CD8-positive, alpha-beta memory T cell (primary cell): Measurements from ENCODE around the gene COX10. TPM values are rescaled to one million over a fixed set of nuclear protein-coding genes. Genes with fewer than 3 reads are reported as not detected.

Source experiments
- CTCF ChIA-PET: fragments of 350-600 bp; sonication (Branson Sonifier 250); formaldehyde crosslinking; loops from one replicate; lab custom pipeline; 2021; ENCODE audit warnings: antibody characterized with exemption; lab: Charles Lee
- POLR2A ChIA-PET: fragments of 350-600 bp; sonication (Branson Sonifier 250); formaldehyde crosslinking; loops from one replicate; lab custom pipeline; 2021; ENCODE audit warnings: antibody characterized with exemption; lab: Charles Lee
- DNase-seq, 5 donors: peaks; one replicate each; pipeline versions ENCODE4 v3.0.0 to v3.0.0-alpha.2; 2020 to 2022; ENCODE audit warnings: mixed read lengths in 1 of 5
- H3K27ac ChIP-seq: one replicate; pipeline ENCODE4 v1.7.0; 2013; ENCODE audit warnings: low read depth, mild to moderate bottlenecking, low read length, moderate library complexity
- H3K27me3 ChIP-seq: 2 replicates; pipeline ENCODE4 v1.7.0; 2013; ENCODE audit warnings: low read length, mild to moderate bottlenecking; ENCODE audit not compliant: insufficient read depth, poor library complexity, severe bottlenecking
- H3K36me3 ChIP-seq: 2 replicates; pipeline ENCODE4 v1.7.0; 2013; ENCODE audit warnings: mild to moderate bottlenecking, low read length, moderate library complexity; ENCODE audit not compliant: insufficient read depth
- H3K4me1 ChIP-seq: 2 replicates; pipeline ENCODE4 v1.7.0; 2013; ENCODE audit warnings: mild to moderate bottlenecking, low read length, moderate library complexity; ENCODE audit not compliant: insufficient read depth
- H3K4me3 ChIP-seq: 2 replicates; pipeline ENCODE4 v1.7.0; 2013; ENCODE audit warnings: mild to moderate bottlenecking, low read length
- H3K9me3 ChIP-seq: 2 replicates; pipeline ENCODE4 v1.7.0; 2013; ENCODE audit warnings: mild to moderate bottlenecking, low read length
- H3K27ac Mint-ChIP-seq, 8 donors: one replicate each; pipeline ENCODE4 v1.8.0; 2020 to 2021; ENCODE audit warnings: mixed read lengths in 8 of 8, mild to moderate bottlenecking in 6 of 8, inconsistent platforms in 3 of 8, moderate library complexity in 3 of 8
- H3K27me3 Mint-ChIP-seq, 2 donors: one replicate each; pipeline ENCODE4 v1.8.0; 2020 to 2021; ENCODE audit warnings: mixed read lengths in 2 of 2, mild to moderate bottlenecking in 1 of 2, moderate library complexity in 1 of 2
- H3K36me3 Mint-ChIP-seq, 3 donors: one replicate each; pipeline ENCODE4 v1.8.0; 2020 to 2021; ENCODE audit warnings: mixed read lengths in 3 of 3, inconsistent platforms in 1 of 3, mild to moderate bottlenecking in 1 of 3
- H3K4me1 Mint-ChIP-seq, 3 donors: one replicate each; pipeline ENCODE4 v1.8.0; 2020 to 2021; ENCODE audit warnings: mixed read lengths in 3 of 3, inconsistent platforms in 1 of 3, mild to moderate bottlenecking in 1 of 3
- H3K4me3 Mint-ChIP-seq, 7 donors: one replicate each; pipeline ENCODE4 v1.8.0; 2020 to 2021; ENCODE audit warnings: mixed read lengths in 7 of 7, mild to moderate bottlenecking in 6 of 7, moderate library complexity in 4 of 7, inconsistent platforms in 2 of 7
- H3K9me3 Mint-ChIP-seq, 5 donors: one replicate each; pipeline ENCODE4 v1.8.0; 2020 to 2022; ENCODE audit warnings: mixed read lengths in 5 of 5, mild to moderate bottlenecking in 3 of 5, moderate library complexity in 2 of 5, inconsistent platforms in 1 of 5
- polyA plus RNA-seq: library from polyadenylated mRNA; unstranded; fragments of 300-500 nt; fragmentation: Illumina TruSeq; gene quantifications from one replicate; pipeline ENCODE4 v1.2.3, GENCODE V29; 2021
- total RNA-seq, 2 experiments: library from RNA; stranded (reverse); gene quantifications; one replicate each; pipeline ENCODE4 v1.2.3, GENCODE V29; 2021

The COX10 gene
- total and polyA plus RNA-seq, 3 experiments from 2014 or later: 19.9 to 30.9 (median 30.4) TPM

GRCh38 chr17:14198013-14198412 is 128.7 kb downstream of the COX10 start:
- Mint-ChIP-seq H3K27ac (peak overlapping the region; percentile 64 to 94 (median 93)), H3K4me1 (peaks cover 87 to 95% (median 93%) of the 10 kb centered on the region in 3 donors), H3K9me3 (no peaks in the 10 kb centered on the region), H3K4me3 (peak overlapping the region in 6 of 7 donors; percentile 63 to 86 (median 76)), H3K27me3 (no peaks in the 10 kb centered on the region), H3K36me3 (peaks cover 0 to 3% (median 1%) of the 10 kb centered on the region in 3 donors)
- POLR2A ChIA-PET: no interaction called here
- Histone ChIP-seq H3K27ac (no peak overlapping the region), H3K36me3 (no peaks in the 10 kb centered on the region), H3K4me3 (peak overlapping the region; percentile 17), H3K4me1 (peaks cover 94% of the 10 kb centered on the region), H3K9me3 (no peaks in the 10 kb centered on the region), H3K27me3 (no peaks in the 10 kb centered on the region)
- CTCF ChIA-PET: interaction anchor here (1.7 kb wide), 1 partner anchor 104 kb away, joined by 7 read pairs; no protein-coding TSS in a partner anchor
- DNase-seq: no peak

GRCh38 chr17:14198575-14198974 is 129.3 kb downstream of the COX10 start:
- H3K27ac Mint-ChIP-seq: peak overlapping the region; percentile 64 to 94 (median 93)
- peak overlapping the region; percentile 17 for H3K4me3 ChIP-seq
- no peak overlapping the region for H3K27ac ChIP-seq
- CTCF ChIA-PET: interaction anchor here (1.1 to 1.7 kb wide), 2 partner anchors 10 to 104 kb away, joined by 3 to 7 read pairs; no protein-coding TSS in a partner anchor
- POLR2A ChIA-PET: interaction anchor here (1.8 kb wide), 1 partner anchor 103 kb away, joined by 9 read pairs; the partner anchor contains the start of gene HS3ST3B1
- no peaks in the 10 kb centered on the region for H3K9me3 ChIP-seq
- H3K36me3 ChIP-seq: no peaks in the 10 kb centered on the region
- H3K4me3 Mint-ChIP-seq: peak overlapping the region in 6 of 7 donors; percentile 45 to 80 (median 70)
- H3K27me3 ChIP-seq: no peaks in the 10 kb centered on the region
- H3K4me1 Mint-ChIP-seq: peaks cover 88 to 95% (median 93%) of the 10 kb centered on the region in 3 donors
- no peaks in the 10 kb centered on the region for H3K27me3 Mint-ChIP-seq
- H3K36me3 Mint-ChIP-seq: peaks cover 0 to 3% (median 1%) of the 10 kb centered on the region in 3 donors
- DNase-seq: no peak
- H3K9me3 Mint-ChIP-seq: no peaks in the 10 kb centered on the region
- H3K4me1 ChIP-seq: peaks cover 99% of the 10 kb centered on the region

GRCh38 chr17:14199601-14200000 is 130.3 kb downstream of the COX10 start:
- Mint-ChIP-seq H3K4me1 (peaks cover 95 to 100% (median 100%) of the 10 kb centered on the region in 3 donors), H3K27ac (peak overlapping the region; percentile 45 to 93 (median 86)), H3K27me3 (no peaks in the 10 kb centered on the region), H3K4me3 (peak overlapping the region; percentile 7 to 80 (median 70)), H3K9me3 (no peaks in the 10 kb centered on the region), H3K36me3 (peaks cover 0 to 3% (median 1%) of the 10 kb centered on the region in 3 donors)
- H3K4me1 ChIP-seq: peaks cover 99% of the 10 kb centered on the region
- no peaks in the 10 kb centered on the region for H3K36me3 ChIP-seq
- CTCF ChIA-PET: interaction anchor here (1.1 to 1.7 kb wide), 2 partner anchors 8 to 103 kb away, joined by 3 to 7 read pairs; no protein-coding TSS in a partner anchor
- H3K9me3 ChIP-seq: no peaks in the 10 kb centered on the region
- POLR2A ChIA-PET: interaction anchor here (0.6 to 1.8 kb wide), 2 partner anchors 102 to 1181 kb away, joined by 3 to 9 read pairs; partner anchors contain the start of gene HS3ST3B1
- H3K27ac ChIP-seq: no peak overlapping the region
- H3K4me3 ChIP-seq: no peak overlapping the region
- no peaks in the 10 kb centered on the region for H3K27me3 ChIP-seq
- DNase-seq: no peak

GRCh38 chr17:14200354-14200753 is 131.1 kb downstream of the COX10 start:
- no peak overlapping the region for H3K27ac ChIP-seq
- H3K4me3 Mint-ChIP-seq: peak overlapping the region in 6 of 7 donors; percentile 30 to 87 (median 74)

GRCh38 chr17:14201021-14201987 is 132.0 kb downstream of the COX10 start:
- H3K4me1 ChIP-seq: peaks cover 99% of the 10 kb centered on the region
- H3K9me3 Mint-ChIP-seq: no peaks in the 10 kb centered on the region
- no peaks in the 10 kb centered on the region for H3K9me3 ChIP-seq
- no peaks in the 10 kb centered on the region for H3K27me3 Mint-ChIP-seq
- no peaks in the 10 kb centered on the region for H3K27me3 ChIP-seq
- peak overlapping the region; percentile 45 for H3K27ac ChIP-seq
- H3K4me3 Mint-ChIP-seq: peak overlapping the region; percentile 28 to 87 (median 78)
- POLR2A ChIA-PET: interaction anchor here (1.1 kb wide), 1 partner anchor 99 kb away, joined by 6 read pairs; the partner anchor contains the start of gene HS3ST3B1
- DNase-seq: peak; percentile 28 to 83 (median 65)
- H3K4me1 Mint-ChIP-seq: peaks cover 97 to 100% (median 100%) of the 10 kb centered on the region in 3 donors
- CTCF ChIA-PET: interaction anchor here (0.8 to 1.6 kb wide), 2 partner anchors 100 to 130 kb away, joined by 3 to 6 read pairs; partner anchors contain the start of gene HS3ST3B1
- peaks cover 0 to 6% (median 3%) of the 10 kb centered on the region in 3 donors for H3K36me3 Mint-ChIP-seq
- H3K36me3 ChIP-seq: no peaks in the 10 kb centered on the region
- peak overlapping the region; percentile 84 to 99 (median 94) for H3K27ac Mint-ChIP-seq
- H3K4me3 ChIP-seq: peak overlapping the region; percentile 25

More at GRCh38 chr17:14200354-14200753, 131.1 kb downstream of the COX10 start:
- no peaks in the 10 kb centered on the region for H3K9me3 ChIP-seq
- Mint-ChIP-seq H3K4me1 (peaks cover 97 to 100% (median 100%) of the 10 kb centered on the region in 3 donors), H3K27ac (peak overlapping the region; percentile 74 to 99 (median 94)), H3K27me3 (no peaks in the 10 kb centered on the region), H3K9me3 (no peaks in the 10 kb centered on the region), H3K36me3 (peaks cover 0 to 3% (median 1%) of the 10 kb centered on the region in 3 donors)
- ChIA-PET CTCF (interaction anchor here (1.6 kb wide), 1 partner anchor 101 kb away, joined by 6 read pairs; the partner anchor contains the start of gene HS3ST3B1), POLR2A (interaction anchor here (0.6 to 1.8 kb wide), 2 partner anchors 101 to 1182 kb away, joined by 3 to 9 read pairs; partner anchors contain the start of gene HS3ST3B1)
- H3K27me3 ChIP-seq: no peaks in the 10 kb centered on the region
- H3K4me1 ChIP-seq: peaks cover 99% of the 10 kb centered on the region
- peak overlapping the region; percentile 25 for H3K4me3 ChIP-seq
- no peaks in the 10 kb centered on the region for H3K36me3 ChIP-seq
- no peak for DNase-seq

GRCh38 chr17:14201988-14202380 is 132.7 kb downstream of the COX10 start:
- Histone ChIP-seq H3K27me3 (no peaks in the 10 kb centered on the region), H3K27ac (peak overlapping the region; percentile 45), H3K36me3 (no peaks in the 10 kb centered on the region), H3K4me1 (peaks cover 99% of the 10 kb centered on the region), H3K9me3 (no peaks in the 10 kb centered on the region), H3K4me3 (peak overlapping the region; percentile 2)
- no peak for DNase-seq
- Mint-ChIP-seq H3K27me3 (no peaks in the 10 kb centered on the region), H3K4me1 (peaks cover 92 to 100% (median 95%) of the 10 kb centered on the region in 3 donors), H3K36me3 (peaks cover 0 to 6% (median 3%) of the 10 kb centered on the region in 3 donors), H3K27ac (peak overlapping the region; percentile 84 to 99 (median 96)), H3K9me3 (no peaks in the 10 kb centered on the region), H3K4me3 (peak overlapping the region; percentile 42 to 81 (median 78))
- ChIA-PET CTCF (interaction anchor here (0.8 to 1.6 kb wide), 2 partner anchors 99 to 130 kb away, joined by 3 to 6 read pairs; partner anchors contain the start of gene HS3ST3B1), POLR2A (interaction anchor here (1.1 kb wide), 1 partner anchor 99 kb away, joined by 6 read pairs; the partner anchor contains the start of gene HS3ST3B1)
